NCI-H748 treated with DMSO at 0.1 percent for 48 hours (cell line): ENCODE measurements around the gene OR4X2.
"Not testable (repeated sequence)": the region's sequence is repeated elsewhere in the genome, so short reads cannot be mapped to it uniquely, and the experiment has no call there.

Experiments
- DNase-seq: peaks from one replicate; lab custom pipeline; 2025; lab: John Stamatoyannopoulos, UW

OR4X2 gene

GRCh38 chr11:48244804-48245203 is at the start of gene OR4X2:
TSS of gene OR4X2 (plus strand) at chr11:48245104. CDS start at chr11:48245104, 0 bp downstream.
- no peak for DNase-seq

GRCh38 chr11:48207881-48208280 is 37.0 kb upstream of the OR4X2 start:
- DNase-seq = no peak

- DNase-seq = no peak
Measured at GRCh38 chr11:48210052-48210451, 34.9 kb upstream of the OR4X2 start.

- no peak for DNase-seq
Measured at GRCh38 chr11:48216510-48216909, 28.4 kb upstream of the OR4X2 start, which contains the start of gene OR4B1. TSS of gene OR4B1 (plus strand) at chr11:48216810. CDS start at chr11:48216810, 0 bp downstream.

- DNase-seq = no peak
Measured at GRCh38 chr11:48228761-48229160, 16.1 kb upstream of the OR4X2 start.

GRCh38 chr11:48230057-48230456 is 14.8 kb upstream of the OR4X2 start:
- not testable (repeated sequence) for DNase-seq

- no peak for DNase-seq
Measured at GRCh38 chr11:48237727-48238126, 7.2 kb upstream of the OR4X2 start.

GRCh38 chr11:48242501-48242900 is 2.4 kb upstream of the OR4X2 start:
- no peak for DNase-seq

GRCh38 chr11:48248902-48249301 is 4.0 kb downstream of the OR4X2 start:
- DNase-seq = no peak

GRCh38 chr11:48261600-48261999 is 16.7 kb downstream of the OR4X2 start:
- no peak for DNase-seq

GRCh38 chr11:48263423-48263911 is 18.6 kb downstream of the OR4X2 start, which contains the start of gene OR4X1:
TSS of gene OR4X1 (plus strand) at chr11:48263861. CDS start at chr11:48263861, 0 bp downstream.
- no peak for DNase-seq

- DNase-seq = no peak
Measured at GRCh38 chr11:48270621-48271020, 25.7 kb downstream of the OR4X2 start.

GRCh38 chr11:48272606-48273005 is 27.7 kb downstream of the OR4X2 start:
- DNase-seq = no peak
